HG03457 (cell line): Measurements from ENCODE around the gene PAH.

Experiments used
- ATAC-seq: cut with Tn5 transposase; IDR thresholded peaks from one replicate; pipeline ENCODE4 v1.9.1; 2021; ENCODE audit warnings: moderate number of reproducible peaks; ENCODE audit not compliant: unreplicated experiment

Gene PAH

GRCh38 chr12:102902093-102902492 lies 15.0 kb downstream of the PAH start:
- no peak for ATAC-seq

- ATAC-seq = no peak
Observed at GRCh38 chr12:102900389-102900788, 16.7 kb downstream of the PAH start.

- ATAC-seq = no peak
Observed at GRCh38 chr12:102896067-102896466, 21.0 kb downstream of the PAH start.

GRCh38 chr12:102891756-102892155 lies 25.3 kb downstream of the PAH start:
- ATAC-seq = no peak

- ATAC-seq = no peak
Observed at GRCh38 chr12:102888511-102888910, 28.5 kb downstream of the PAH start.

- no peak for ATAC-seq
Observed at GRCh38 chr12:102885043-102885932, 31.8 kb downstream of the PAH start.

GRCh38 chr12:102883204-102883799 lies 33.7 kb downstream of the PAH start:
- ATAC-seq = no peak

- ATAC-seq = no peak
Observed at GRCh38 chr12:102880783-102881182, 36.3 kb downstream of the PAH start.

- no peak for ATAC-seq
Observed at GRCh38 chr12:102879144-102879763, 37.8 kb downstream of the PAH start.

GRCh38 chr12:102876883-102877282 lies 40.2 kb downstream of the PAH start:
- no peak for ATAC-seq

- ATAC-seq = no peak
Observed at GRCh38 chr12:102874819-102875218, 42.2 kb downstream of the PAH start.

- ATAC-seq = no peak
Observed at GRCh38 chr12:102873077-102873476, 44.0 kb downstream of the PAH start.

GRCh38 chr12:102871014-102871413 lies 46.0 kb downstream of the PAH start:
- ATAC-seq = no peak

- ATAC-seq = no peak
Observed at GRCh38 chr12:102869571-102869970, 47.5 kb downstream of the PAH start.

- ATAC-seq = no peak
Observed at GRCh38 chr12:102865821-102866615, 51.0 kb downstream of the PAH start.

GRCh38 chr12:102862486-102862885 lies 54.6 kb downstream of the PAH start:
- ATAC-seq = no peak

- ATAC-seq = no peak
Observed at GRCh38 chr12:102851246-102851645, 65.8 kb downstream of the PAH start.

- ATAC-seq = no peak
Observed at GRCh38 chr12:102849722-102850447, 67.2 kb downstream of the PAH start.

- no peak for ATAC-seq
Observed at GRCh38 chr12:102848832-102849231, 68.2 kb downstream of the PAH start.

- no peak for ATAC-seq
Observed at GRCh38 chr12:102847131-102847530, 69.9 kb downstream of the PAH start.
